ENCODE data around the gene EMID1.

DNA sequence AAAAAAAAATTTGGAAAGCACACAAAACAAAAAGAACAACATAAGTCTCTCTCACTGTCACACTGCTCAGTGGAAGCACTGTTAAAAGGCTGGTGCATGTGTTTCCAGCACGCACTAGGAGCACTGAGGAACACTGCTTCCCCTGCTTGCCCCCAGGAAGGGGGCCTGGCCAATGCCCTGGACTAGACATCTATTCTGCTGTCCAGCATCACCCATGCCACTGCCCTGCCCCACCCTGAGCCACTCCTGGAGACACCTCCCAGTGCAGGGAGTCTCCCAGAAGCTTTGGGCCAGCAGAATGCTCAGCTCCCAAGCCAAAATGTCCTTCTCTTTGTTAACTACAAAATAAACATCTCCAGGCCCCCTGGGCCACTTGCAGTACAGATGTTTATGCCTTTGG, 49.7 kb upstream of the EMID1 start:
- TF ChIP-seq, protein P1, sequence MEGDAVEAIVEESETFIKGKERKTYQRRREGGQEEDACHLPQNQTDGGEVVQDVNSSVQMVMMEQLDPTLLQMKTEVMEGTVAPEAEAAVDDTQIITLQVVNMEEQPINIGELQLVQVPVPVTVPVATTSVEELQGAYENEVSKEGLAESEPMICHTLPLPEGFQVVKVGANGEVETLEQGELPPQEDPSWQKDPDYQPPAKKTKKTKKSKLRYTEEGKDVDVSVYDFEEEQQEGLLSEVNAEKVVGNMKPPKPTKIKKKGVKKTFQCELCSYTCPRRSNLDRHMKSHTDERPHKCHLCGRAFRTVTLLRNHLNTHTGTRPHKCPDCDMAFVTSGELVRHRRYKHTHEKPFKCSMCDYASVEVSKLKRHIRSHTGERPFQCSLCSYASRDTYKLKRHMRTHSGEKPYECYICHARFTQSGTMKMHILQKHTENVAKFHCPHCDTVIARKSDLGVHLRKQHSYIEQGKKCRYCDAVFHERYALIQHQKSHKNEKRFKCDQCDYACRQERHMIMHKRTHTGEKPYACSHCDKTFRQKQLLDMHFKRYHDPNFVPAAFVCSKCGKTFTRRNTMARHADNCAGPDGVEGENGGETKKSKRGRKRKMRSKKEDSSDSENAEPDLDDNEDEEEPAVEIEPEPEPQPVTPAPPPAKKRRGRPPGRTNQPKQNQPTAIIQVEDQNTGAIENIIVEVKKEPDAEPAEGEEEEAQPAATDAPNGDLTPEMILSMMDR (IDR thresholded peaks at IDR 0.05): no peak
- no peak for TF ChIP-seq EZH2 (IDR thresholded peaks at IDR 0.05)
- TF ChIP-seq EZH2phosphoT487 (IDR thresholded peaks at IDR 0.05): no peak

Measured in neural progenitor cell (in vitro differentiated cells).